Activated naive CD8-positive, alpha-beta T cell treated with anti-CD3 and anti-CD28 coated beads, Interleukin-2, amount 10 ng/mL, durations not matched to agents 7 days and 5 days (primary cell): ENCODE results near the gene IGFALS. TPM values are rescaled to one million over a fixed set of nuclear protein-coding genes. Genes with fewer than 3 reads are reported as not detected.

Experiments
- ATAC-seq: fragments of 150-1000 bp; cut with Tn5 transposase; one replicate; pipeline ENCODE4 v1.10.0; 2021; ENCODE audit warnings: low read depth, moderate library complexity
- POLR2A ChIA-PET: fragments of 350-600 bp; sonication (Branson Sonifier 250); formaldehyde crosslinking; loops from one replicate; lab custom pipeline; 2021; ENCODE audit warnings: antibody characterized with exemption; lab: Charles Lee
- DNase-seq: peaks from one replicate; pipeline ENCODE4 v3.0.0; 2021
- H3K27ac Mint-ChIP-seq: one replicate; pipeline ENCODE4 v1.8.0; 2022; ENCODE audit warnings: mild to moderate bottlenecking, mixed read lengths
- H3K27me3 Mint-ChIP-seq: one replicate; pipeline ENCODE4 v1.8.0; 2022; ENCODE audit warnings: mild to moderate bottlenecking, moderate library complexity, mixed read lengths
- H3K36me3 Mint-ChIP-seq: one replicate; pipeline ENCODE4 v1.8.0; 2021; ENCODE audit warnings: mild to moderate bottlenecking, mixed read lengths
- H3K4me1 Mint-ChIP-seq: one replicate; pipeline ENCODE4 v1.8.0; 2021; ENCODE audit warnings: mixed read lengths
- H3K4me3 Mint-ChIP-seq: one replicate; pipeline ENCODE4 v1.8.0; 2022; ENCODE audit warnings: mild to moderate bottlenecking, moderate library complexity, mixed read lengths
- H3K9me3 Mint-ChIP-seq: one replicate; pipeline ENCODE4 v1.8.0; 2021; ENCODE audit warnings: mixed read lengths
- total RNA-seq, 2 experiments: library from RNA; stranded (reverse); gene quantifications; one replicate each; pipeline ENCODE4 v1.2.3, GENCODE V29; 2021

The IGFALS gene
- total RNA-seq, 2 experiments from 2014 or later: 0.23 to 0.55 TPM

GRCh38 chr16:1744338-1744840 is 49.1 kb downstream of the IGFALS start:
- H3K36me3 Mint-ChIP-seq: peaks cover 1% of the 10 kb centered on the region
- ATAC-seq: no peak
- H3K9me3 Mint-ChIP-seq: no peaks in the 10 kb centered on the region
- no peak overlapping the region for H3K27ac Mint-ChIP-seq
- no peaks in the 10 kb centered on the region for H3K4me1 Mint-ChIP-seq
- H3K4me3 Mint-ChIP-seq: no peak overlapping the region
- H3K27me3 Mint-ChIP-seq: no peaks in the 10 kb centered on the region
- POLR2A ChIA-PET: no interaction called here
- no peak for DNase-seq

- no peaks in the 10 kb centered on the region for H3K9me3 Mint-ChIP-seq
- POLR2A ChIA-PET: no interaction called here
- H3K36me3 Mint-ChIP-seq: peaks cover 1% of the 10 kb centered on the region
- no peaks in the 10 kb centered on the region for H3K27me3 Mint-ChIP-seq
- H3K4me1 Mint-ChIP-seq: no peaks in the 10 kb centered on the region
- ATAC-seq (peak; percentile 27), DNase-seq (peak; percentile 23)
- H3K27ac Mint-ChIP-seq: no peak overlapping the region
- H3K4me3 Mint-ChIP-seq: no peak overlapping the region
Observed at GRCh38 chr16:1743376-1744337, 49.8 kb downstream of the IGFALS start.

DNA sequence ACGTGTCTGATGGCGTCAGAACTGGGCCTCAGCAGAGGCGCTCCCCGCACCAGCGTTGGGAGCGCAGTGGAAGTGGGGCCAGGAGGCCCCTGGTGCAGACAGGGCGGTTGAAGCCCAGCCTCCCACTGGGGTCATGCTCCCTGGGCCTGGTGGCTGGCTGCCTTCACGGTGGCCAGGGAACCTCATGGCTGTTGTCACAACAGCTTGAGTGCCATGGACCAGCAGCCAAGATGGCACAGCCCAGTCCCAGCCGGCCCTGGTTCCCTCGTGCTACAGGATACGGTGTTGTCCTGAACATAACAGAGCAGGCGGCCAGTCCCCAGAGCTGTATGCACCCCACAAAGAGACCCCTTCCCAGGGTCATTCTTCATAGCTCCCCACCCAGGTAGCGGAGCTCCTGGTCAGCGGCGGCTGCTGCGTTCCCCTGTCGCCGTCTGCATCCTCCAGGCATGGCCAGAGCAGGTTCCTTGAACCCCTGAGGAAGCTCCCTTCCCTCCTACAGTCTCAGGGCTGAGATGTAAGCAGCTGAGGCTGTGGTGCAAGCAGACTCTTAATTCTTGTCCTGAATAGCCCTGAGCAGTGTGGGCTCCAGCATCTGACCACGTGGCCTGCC is 51.8 kb downstream of the IGFALS start:
- Mint-ChIP-seq H3K27me3 (no peaks in the 10 kb centered on the region), H3K27ac (no peak overlapping the region), H3K4me1 (no peaks in the 10 kb centered on the region), H3K4me3 (no peak overlapping the region), H3K9me3 (no peaks in the 10 kb centered on the region), H3K36me3 (peaks cover 1% of the 10 kb centered on the region)
- DNase-seq (peak; percentile 24), ATAC-seq (no peak)
- POLR2A ChIA-PET: interaction anchor here (0.6 kb wide), 1 partner anchor 163 kb away, joined by 3 read pairs; no protein-coding TSS in a partner anchor

DNA sequence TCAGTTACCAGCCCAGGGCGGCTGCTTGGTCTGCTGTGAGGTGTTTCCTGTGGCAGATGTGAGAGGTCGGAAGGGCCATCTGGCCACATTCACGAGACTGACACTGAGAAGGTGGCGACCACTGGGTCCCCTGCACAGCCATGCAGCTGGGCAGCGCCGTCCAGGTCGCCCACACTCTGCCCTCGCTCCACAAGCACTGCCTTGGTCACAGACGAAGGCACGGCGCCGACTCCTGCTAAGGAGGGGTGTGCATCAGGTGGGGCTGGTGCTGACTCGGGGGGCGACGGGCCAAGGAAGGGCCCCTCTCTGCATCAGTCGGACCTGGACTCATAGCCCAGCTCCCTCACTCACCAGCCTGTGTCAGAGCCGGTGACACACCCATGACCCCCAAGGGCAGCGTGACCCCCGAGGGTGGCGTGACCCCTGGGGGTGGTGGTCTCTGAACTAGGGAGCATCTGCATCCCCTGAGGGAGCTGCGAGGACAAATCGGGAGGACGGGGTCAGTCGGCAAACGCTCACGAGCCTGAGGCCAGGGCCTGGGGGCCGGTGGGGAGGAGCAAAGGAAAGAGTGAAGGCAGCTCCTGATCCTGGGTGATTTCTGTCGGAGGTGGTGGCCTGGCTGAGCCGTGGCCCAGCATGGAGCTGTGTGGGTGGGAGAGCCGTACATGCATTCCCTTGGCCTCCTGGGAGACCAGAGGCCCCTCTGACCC is 52.6 kb downstream of the IGFALS start:
- ATAC-seq (no peak), DNase-seq (peak; percentile 21)
- H3K36me3 Mint-ChIP-seq: peaks cover 1% of the 10 kb centered on the region
- no peaks in the 10 kb centered on the region for H3K27me3 Mint-ChIP-seq
- H3K9me3 Mint-ChIP-seq: no peaks in the 10 kb centered on the region
- POLR2A ChIA-PET: interaction anchor here (0.6 kb wide), 1 partner anchor 162 kb away, joined by 3 read pairs; no protein-coding TSS in a partner anchor
- H3K4me3 Mint-ChIP-seq: no peak overlapping the region
- H3K4me1 Mint-ChIP-seq: no peaks in the 10 kb centered on the region
- no peak overlapping the region for H3K27ac Mint-ChIP-seq

Other genes starting within 250 kb of the IGFALS start
- gene IFT140, start 181.6 kb downstream of the IGFALS start, total RNA-seq: 10 to 100 TPM; 11.7 to 12.8 TPM
- gene CRAMP1, start 181.3 kb downstream of the IGFALS start, total RNA-seq: 10 to 100 TPM; 25.2 to 27.8 TPM
- 10 to 100 TPM; 44.7 to 45.1 TPM for gene JPT2, start 115.4 kb downstream of the IGFALS start, total RNA-seq
- gene MAPK8IP3, start 87.5 kb downstream of the IGFALS start, total RNA-seq: 100 to 1,000 TPM; 146 to 157 TPM
- 10 to 100 TPM; 58.1 to 60.9 TPM for gene NME3, start 22.2 kb downstream of the IGFALS start, total RNA-seq
- 10 to 100 TPM; 28.7 to 36.3 TPM for gene EME2, start 20.9 kb downstream of the IGFALS start, total RNA-seq
- 100 to 1,000 TPM in 1 of 2 experiments, 10 to 100 TPM in 1; 91.6 to 103 TPM for gene MRPS34, start 20.6 kb downstream of the IGFALS start, total RNA-seq
- 10 to 100 TPM; 67.8 to 74.1 TPM for gene SPSB3, start 11.1 kb downstream of the IGFALS start, total RNA-seq
- gene NUBP2, start 10.7 kb downstream of the IGFALS start, total RNA-seq: 10 to 100 TPM; 55.6 to 55.9 TPM
- 10 to 100 TPM; 48.7 to 51.6 TPM for gene HAGH, start 33.1 kb upstream of the IGFALS start, total RNA-seq
- 10 to 100 TPM; 12.0 to 12.2 TPM for gene FAHD1, start 33.5 kb upstream of the IGFALS start, total RNA-seq
- not detected for gene MEIOB, start 78.5 kb upstream of the IGFALS start, total RNA-seq
- not detected for gene HS3ST6, start 124.7 kb upstream of the IGFALS start, total RNA-seq
- gene MSRB1, start 149.5 kb upstream of the IGFALS start, total RNA-seq: 10 to 100 TPM; 12.0 to 12.5 TPM
- not detected for gene RPL3L, start 161.0 kb upstream of the IGFALS start, total RNA-seq
- 100 to 1,000 TPM; 108 to 115 TPM for gene NDUFB10, start 165.8 kb upstream of the IGFALS start, total RNA-seq
- 1,000 to 10,000 TPM; 2,404 to 2,409 TPM for gene RPS2, start 171.1 kb upstream of the IGFALS start, total RNA-seq
- gene RNF151, start 173.2 kb upstream of the IGFALS start, total RNA-seq: not detected
- 10 to 100 TPM; 29.4 to 30.7 TPM for gene TBL3, start 178.3 kb upstream of the IGFALS start, total RNA-seq
- gene NOXO1, start 187.8 kb upstream of the IGFALS start, total RNA-seq: 1 to 10 TPM in 1 of 2 experiments, under 1 TPM in 1; 0.58 to 1.8 TPM
- gene GFER, start 190.5 kb upstream of the IGFALS start, total RNA-seq: 10 to 100 TPM; 28.8 to 31.9 TPM
- 1 to 10 TPM; 2.0 to 2.2 TPM for gene SYNGR3, start 196.3 kb upstream of the IGFALS start, total RNA-seq
- 10 to 100 TPM; 67.8 to 77.1 TPM for gene ZNF598, start 216.1 kb upstream of the IGFALS start, total RNA-seq
- under 1 TPM in 1 of 2 experiments, not detected in 1; 0.42 TPM for gene NPW, start 226.1 kb upstream of the IGFALS start, total RNA-seq
- 1 to 10 TPM; 4.2 to 4.3 TPM for gene NHERF2, start 233.2 kb upstream of the IGFALS start, total RNA-seq